ENCODE measurements around the gene SUPT7L.
"Not testable (repeated sequence)": the region's sequence is repeated elsewhere in the genome, so short reads cannot be mapped to it uniquely, and the experiment has no call there.

The SUPT7L gene

GRCh38 chr2:27636766-27637165 lies 26.6 kb downstream of the SUPT7L start:
- no peak for DNase-seq

GRCh38 chr2:27634291-27634690 lies 29.1 kb downstream of the SUPT7L start:
- no peak for DNase-seq

GRCh38 chr2:27630257-27630656 lies 33.2 kb downstream of the SUPT7L start:
- DNase-seq: not testable (repeated sequence)

GRCh38 chr2:27628767-27629709 lies 34.4 kb downstream of the SUPT7L start, which contains the start of the genes CCDC121 and GPN1:
Gene CCDC121 (minus strand): TSS chr2:27629012. CDS start chr2:27627799, 1,213 bp downstream.
Gene GPN1 (plus strand): TSS chr2:27629050. CDS start chr2:27629059, 9 bp downstream.
- peak; percentile 88 for DNase-seq

GRCh38 chr2:27627963-27628766 lies 35.2 kb downstream of the SUPT7L start:
- DNase-seq: no peak

GRCh38 chr2:27626921-27627320 lies 36.5 kb downstream of the SUPT7L start:
- peak; percentile 5 for DNase-seq

GRCh38 chr2:27626323-27626722 lies 37.1 kb downstream of the SUPT7L start:
- DNase-seq: not testable (repeated sequence)

- DNase-seq: no peak
These were observed 38.5 kb downstream of the SUPT7L start for GRCh38 chr2:27624943-27625342.

- DNase-seq: no peak
These were observed 40.5 kb downstream of the SUPT7L start for GRCh38 chr2:27622921-27623384.

GRCh38 chr2:27621524-27621923 lies 41.9 kb downstream of the SUPT7L start:
- no peak for DNase-seq

- DNase-seq: no peak
These were observed 48.1 kb downstream of the SUPT7L start for GRCh38 chr2:27615316-27615715.

- DNase-seq: no peak
These were observed 49.4 kb downstream of the SUPT7L start for GRCh38 chr2:27613985-27614384.

GRCh38 chr2:27606611-27607010 lies 56.8 kb downstream of the SUPT7L start:
- DNase-seq: no peak
